GM18870 (cell line): Measurements from ENCODE around the gene CDHR2.

Experiments used
- ATAC-seq: cut with Tn5 transposase; IDR thresholded peaks from one replicate; pipeline ENCODE4 v1.9.1; 2021; ENCODE audit warnings: moderate library complexity; ENCODE audit not compliant: unreplicated experiment

Gene CDHR2

DNA sequence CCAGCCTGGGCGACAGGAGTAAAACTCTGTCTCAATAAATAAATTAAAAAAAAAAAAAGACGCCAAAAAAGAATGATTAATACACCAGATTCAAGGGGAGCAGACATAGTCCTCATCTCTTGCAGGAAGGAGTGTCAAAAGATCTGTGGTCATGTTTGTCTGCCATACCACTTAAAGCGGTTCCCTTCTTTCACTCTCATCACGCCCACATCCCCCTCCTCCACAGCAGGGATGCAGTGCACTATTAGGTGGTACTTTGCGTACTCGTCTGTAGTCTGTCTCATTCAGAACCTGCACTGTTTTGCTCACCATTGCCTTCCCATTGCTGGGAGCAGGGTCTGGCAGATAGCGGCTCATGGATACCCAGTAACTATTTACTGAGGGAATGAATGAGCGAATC lies 11.2 kb downstream of the CDHR2 start:
- ATAC-seq: no peak

DNA sequence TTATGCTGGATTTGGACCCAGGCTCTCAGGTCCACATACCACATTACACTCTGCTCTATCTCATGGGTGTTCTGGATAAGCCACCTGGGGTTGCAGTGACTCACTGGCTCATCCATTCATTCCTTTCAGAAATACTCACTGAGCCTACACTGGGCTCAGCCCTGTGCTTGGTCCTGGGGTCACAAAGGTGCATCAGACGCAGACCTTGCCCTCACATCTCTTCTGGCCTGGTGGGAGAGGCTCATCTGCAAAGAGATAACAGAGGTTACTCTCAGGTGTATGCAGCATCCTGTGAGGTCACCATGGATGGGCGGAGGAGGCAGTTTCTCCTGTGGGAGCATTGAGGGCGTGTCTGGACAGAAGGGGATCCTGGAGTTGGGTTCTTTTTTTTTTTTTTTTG lies 12.1 kb downstream of the CDHR2 start:
- ATAC-seq: no peak

DNA sequence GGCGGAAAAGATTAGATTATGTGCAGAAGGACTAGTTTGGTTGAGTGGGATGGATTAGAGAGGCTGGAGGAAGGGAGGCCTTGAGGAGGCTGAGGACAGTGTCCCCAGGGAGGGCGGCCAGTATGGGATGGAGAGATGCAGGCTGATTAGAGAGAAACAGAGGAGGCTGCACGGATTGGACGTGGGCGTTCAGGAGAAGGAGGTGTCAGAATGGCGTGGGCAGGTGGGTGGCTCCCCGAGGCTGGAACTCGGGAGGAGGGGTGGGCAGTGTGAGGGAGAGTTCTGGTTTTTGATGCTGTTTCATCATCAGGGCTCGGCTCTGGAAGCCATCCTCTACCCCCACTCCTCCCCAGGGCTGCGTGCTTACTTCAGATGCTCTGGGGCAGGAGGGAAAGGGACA lies 13.0 kb downstream of the CDHR2 start:
- ATAC-seq: no peak

DNA sequence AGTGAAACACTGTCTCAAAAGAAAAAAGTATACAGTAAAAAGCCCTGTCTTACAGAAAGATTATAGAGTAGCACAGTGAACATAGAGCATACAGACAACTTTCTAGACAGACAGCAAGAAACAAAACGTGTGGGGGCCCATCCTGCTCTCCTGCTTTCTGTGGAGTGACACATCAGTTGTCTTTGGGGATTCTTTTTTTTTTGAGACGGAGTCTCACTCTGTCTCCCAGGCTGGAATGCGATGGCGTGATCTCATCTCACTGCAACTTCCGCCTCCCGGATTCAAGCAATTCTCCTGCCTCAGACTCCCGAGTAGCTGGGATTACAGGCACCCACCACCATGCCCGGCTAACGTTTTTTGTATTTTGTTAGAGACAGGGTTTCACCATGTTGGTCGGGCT lies 14.9 kb downstream of the CDHR2 start:
- ATAC-seq: no peak

DNA sequence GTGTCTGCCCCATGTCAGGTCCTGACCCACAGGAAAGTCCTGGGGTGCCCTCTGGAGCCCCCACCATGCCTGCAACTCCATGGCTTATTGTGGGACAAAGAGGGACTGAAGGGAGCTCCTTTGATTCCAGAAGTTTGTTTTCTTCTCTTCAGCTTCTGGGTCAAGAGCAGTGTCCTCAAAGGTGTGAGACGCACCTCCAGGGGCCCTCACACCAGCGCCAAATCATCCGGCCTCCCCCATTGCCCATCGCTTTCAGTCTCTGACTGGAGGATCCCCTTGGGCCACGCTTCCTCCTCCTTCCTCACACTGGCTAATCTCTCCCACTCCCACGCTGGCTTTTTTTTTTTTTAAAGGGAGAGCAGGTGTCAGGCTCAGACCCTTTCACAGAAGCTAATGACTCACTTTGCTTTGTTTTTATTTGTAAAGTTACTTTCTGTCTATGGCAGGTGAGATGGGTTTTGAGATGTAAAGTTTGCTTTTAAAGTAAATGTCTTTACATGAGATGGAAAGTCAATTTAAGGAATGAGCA lies 16.7 kb downstream of the CDHR2 start:
- no peak for ATAC-seq

DNA sequence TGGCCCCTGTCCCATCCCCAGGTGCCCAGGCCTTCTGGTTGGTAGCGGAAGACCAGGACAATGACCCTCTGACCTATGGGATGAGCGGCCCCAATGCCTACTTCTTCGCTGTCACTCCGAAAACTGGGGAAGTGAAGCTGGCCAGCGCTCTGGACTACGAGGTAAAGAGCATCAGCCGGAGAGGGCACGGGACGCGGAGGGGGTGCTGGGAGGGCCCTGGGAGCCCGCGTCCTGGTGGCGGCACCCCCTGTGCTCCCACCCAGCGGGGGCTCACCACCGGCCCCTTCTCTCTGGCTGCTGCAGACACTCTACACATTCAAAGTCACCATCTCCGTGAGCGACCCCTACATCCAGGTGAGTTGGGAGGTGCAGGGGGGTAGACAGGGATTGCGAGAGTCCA lies 19.5 kb downstream of the CDHR2 start:
- ATAC-seq: no peak

DNA sequence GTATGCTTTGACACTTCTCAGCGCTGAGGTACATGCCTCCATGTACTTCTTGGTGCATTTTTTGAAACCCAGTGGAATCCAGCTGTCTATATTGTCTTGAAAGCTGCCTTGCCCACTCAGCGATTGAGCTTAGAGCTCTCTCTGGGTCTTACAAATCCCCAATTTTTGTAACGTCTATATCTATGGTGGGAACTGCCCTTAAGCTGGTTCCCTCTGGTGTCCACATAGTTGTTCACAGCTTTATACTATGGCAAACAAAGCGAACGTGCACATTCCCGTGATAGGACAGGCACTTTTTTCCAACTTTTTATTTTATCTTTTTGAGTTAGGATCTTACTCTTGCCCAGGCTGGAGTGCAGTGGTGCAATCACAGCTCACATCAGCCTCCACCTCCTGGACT lies 20.9 kb downstream of the CDHR2 start:
- no peak for ATAC-seq

DNA sequence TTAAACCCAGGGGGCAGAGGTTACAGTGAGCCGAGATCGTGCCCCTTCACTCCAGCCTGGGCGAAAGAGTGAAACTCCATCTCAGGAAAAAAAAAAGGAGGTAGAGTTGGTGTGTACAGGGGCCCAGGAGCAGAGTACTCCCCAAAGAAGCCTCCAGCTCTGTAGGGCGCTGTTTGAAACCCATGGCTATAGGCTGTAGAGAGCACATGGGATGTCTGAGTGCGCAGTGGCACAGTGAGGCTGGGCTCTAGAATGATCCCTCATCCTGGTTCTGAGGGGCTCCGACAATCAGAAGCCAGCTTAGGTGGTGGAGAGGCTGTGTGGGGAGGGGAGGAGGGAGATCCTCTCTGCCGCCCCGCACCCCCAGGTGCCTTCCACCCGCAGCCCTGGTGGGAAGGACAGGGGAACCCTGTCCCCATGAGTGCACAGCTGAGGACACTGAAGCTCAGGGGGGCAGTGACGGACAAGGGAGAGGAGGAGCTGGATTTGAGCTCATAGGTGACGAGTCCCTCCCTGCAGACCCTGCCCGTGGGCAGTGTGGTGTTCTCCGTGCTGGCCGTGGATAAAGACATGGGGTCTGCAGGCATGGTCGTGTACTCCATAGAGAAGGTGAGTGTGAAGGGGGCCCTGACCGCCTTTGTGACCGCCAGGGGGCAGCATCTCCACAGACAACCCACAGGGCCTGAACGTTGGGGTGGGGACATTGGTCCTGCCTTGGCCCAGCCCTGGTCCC lies 24.6 kb downstream of the CDHR2 start:
- ATAC-seq: no peak

DNA sequence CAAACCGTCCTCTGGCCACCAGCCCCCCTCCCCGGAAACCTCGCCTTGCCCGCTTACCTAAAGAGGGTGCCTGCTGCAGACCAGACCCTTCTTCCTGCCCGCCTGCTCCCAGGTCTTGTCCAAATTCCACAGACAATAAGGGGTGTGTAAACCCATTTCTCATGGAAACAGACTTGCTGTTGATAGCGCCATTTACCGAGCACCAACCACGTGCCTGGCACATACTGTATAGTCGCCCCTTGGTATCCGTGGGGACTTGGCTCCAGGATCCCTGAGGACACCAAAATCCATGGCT lies 25.1 kb downstream of the CDHR2 start:
- ATAC-seq: no peak

DNA sequence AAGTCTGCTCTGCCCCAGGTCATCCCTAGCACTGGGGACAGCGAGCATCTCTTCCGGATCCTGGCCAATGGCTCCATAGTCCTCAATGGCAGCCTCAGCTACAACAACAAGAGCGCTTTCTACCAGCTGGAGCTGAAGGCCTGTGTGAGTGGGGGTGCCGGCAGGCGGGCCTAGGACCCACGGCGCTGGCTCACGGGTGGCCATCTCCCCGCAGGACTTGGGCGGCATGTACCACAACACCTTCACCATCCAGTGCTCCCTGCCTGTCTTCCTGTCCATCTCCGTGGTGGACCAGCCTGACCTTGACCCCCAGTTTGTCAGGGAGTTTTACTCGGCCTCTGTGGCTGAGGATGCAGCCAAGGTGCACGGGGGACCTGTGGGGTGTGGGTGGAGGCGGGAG lies 25.9 kb downstream of the CDHR2 start:
- no peak for ATAC-seq

DNA sequence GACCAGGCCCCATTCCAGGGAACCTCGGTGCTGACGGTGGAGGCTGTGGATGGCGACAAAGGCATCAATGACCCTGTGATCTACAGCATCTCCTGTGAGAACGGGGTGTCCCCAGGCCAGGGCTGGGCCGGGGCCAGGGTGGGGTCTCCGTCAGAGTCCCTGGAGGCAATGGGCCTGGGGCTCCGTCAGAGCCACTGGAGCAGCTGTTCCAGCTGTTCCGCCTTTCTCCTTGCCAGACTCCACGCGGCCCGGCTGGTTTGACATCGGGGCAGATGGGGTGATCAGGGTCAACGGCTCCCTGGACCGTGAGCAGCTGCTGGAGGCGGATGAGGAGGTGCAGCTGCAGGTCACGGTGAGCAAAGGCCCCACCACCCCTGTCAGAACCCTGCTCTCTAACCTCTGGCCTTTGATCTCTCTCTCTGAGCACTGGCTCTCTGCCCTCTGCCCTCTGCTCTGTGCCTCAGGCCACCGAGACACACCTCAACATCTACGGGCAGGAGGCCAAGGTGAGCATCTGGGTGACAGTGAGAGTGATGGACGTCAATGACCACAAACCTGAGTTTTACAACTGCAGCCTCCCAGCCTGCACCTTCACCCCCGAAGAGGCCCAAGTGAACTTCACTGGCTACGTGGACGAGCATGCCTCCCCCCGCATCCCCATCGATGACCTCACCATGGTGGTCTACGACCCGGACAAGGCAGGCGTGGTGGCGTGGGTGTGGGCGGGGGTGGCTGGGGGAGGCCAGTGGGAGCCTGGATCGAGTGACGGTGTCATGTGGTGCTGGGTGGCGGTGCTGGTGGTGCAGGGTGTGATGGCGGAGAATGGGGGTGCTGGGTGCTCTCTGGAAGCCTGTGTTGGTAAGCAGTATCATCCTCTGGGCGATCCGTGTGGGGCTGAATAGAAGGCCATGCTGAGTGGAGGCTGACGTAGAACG lies 26.6 kb downstream of the CDHR2 start:
- no peak for ATAC-seq

DNA sequence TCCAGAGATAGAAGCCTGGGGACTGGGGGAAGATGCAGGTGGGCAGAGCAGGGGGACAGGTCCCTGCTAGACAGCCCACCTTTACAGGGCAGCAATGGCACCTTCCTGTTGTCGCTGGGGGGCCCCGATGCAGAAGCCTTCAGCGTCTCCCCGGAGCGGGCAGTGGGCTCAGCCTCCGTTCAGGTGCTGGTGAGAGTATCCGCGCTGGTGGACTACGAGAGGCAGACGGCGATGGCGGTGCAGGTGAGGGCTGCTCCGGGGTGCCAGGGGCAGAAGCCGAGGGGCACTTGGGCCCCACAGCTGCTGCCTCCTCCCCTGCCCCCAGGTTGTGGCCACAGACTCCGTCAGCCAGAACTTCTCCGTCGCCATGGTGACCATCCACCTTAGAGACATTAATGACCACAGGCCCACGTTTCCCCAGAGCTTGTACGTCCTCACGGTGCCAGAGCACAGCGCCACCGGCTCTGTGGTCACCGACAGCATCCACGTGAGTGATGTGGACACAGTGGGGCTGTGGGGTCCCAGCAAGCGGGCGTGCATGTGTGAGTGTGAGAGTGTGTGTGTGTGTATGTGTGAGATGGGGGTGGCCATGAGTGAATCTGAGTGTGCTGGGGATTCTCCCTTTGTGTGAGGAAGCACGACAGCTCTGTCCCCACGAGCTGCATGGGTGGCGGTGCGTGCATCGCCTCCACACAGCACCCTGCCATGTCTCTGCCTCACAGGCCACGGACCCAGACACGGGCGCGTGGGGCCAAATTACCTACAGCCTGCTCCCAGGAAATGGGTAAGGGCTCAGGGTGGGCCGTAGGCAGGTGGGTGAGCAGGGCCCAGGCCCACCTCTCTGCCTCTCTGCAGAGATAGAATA lies 28.4 kb downstream of the CDHR2 start:
- ATAC-seq: no peak

DNA sequence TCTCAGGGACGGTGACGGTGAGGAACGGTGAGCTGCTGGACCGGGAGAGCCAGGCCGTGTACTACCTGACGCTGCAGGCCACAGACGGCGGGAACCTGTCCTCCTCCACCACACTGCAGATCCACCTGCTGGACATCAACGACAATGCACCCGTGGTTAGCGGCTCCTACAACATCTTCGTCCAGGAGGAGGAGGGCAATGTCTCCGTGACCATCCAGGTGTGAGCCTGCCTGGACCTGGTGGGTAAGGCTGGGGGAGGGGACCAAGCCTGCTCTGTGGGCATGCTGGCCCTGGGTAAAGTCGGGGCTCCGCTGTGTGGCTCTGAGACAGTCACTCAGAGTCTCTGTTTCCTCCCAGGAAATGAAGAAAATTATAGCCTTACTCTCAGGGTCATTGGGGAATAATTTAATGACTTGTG lies 29.3 kb downstream of the CDHR2 start:
- no peak for ATAC-seq

DNA sequence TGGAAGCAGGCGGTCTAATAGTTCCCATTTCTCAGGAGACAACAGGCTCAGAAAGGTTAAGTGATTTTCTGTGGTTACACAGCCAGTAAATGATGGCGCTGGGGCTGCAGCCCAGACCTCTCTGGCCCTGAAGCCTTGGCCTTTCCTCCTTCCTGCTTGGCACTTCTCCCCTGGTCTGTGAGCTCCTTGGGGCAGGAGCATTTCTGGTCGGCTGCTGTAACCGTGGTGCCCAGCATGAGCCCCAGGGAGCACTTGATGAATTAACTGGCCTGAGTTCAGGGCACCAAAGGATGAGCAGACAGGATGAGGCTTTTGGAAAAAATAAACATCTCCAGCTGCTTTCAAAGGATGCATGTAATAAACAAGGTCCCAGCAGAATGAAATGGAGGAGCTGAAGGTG lies 30.2 kb downstream of the CDHR2 start:
- no peak for ATAC-seq

DNA sequence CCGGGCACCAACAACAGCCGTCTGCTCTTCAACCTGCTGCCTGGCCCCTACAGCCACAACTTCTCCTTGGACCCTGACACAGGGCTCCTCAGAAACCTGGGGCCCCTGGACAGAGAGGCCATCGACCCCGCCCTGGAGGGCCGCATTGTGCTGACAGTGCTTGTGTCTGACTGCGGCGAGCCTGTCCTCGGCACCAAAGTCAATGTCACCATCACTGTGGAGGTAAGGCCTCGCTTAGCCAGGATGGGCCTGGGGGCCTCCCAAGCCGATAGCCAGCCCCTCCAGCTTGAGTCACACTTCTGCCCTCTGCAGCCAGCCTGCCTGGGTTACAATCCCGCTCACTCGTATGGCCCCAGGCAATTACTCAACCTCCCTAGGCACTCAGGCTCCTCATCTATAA lies 32.2 kb downstream of the CDHR2 start:
- no peak for ATAC-seq

DNA sequence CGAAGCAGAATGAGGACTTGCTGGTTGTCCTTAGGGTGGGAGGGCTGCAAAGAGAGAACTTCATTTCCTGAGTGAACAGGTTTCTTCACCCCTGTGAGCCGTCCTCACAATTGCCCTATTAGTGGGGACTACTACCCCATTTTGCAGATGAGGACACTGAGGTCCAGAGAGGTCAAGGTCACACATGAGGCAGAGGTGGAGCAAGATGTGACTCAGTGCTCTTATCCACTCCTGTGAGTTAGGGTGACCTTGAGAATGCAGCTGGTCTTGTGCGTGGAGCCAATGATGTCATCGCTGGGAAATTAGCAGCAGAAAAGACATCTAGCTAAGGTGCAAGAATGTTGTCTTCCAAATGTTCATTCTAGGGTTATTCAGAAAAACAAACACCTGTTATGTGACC lies 33.9 kb downstream of the CDHR2 start:
- ATAC-seq: no peak

DNA sequence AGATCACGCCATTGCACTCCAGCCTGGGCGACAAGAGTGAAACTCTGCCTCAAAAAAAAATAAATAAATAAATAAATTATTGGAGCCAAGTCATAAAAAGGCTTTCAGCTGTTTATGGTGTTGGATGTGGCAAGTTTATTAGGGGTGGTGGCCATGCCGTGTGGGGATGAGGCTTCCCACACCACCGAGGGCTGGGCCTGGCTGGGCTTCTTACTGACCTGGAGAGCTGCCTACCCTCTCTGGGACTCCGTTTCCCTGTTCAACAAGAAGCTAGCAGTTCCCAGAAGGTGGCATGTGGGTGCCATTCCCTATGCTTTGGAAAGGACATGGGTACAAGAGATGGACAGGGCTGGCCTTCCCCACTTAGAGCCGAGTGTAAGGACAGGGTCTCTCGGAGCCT lies 38.3 kb downstream of the CDHR2 start:
- ATAC-seq: no peak

DNA sequence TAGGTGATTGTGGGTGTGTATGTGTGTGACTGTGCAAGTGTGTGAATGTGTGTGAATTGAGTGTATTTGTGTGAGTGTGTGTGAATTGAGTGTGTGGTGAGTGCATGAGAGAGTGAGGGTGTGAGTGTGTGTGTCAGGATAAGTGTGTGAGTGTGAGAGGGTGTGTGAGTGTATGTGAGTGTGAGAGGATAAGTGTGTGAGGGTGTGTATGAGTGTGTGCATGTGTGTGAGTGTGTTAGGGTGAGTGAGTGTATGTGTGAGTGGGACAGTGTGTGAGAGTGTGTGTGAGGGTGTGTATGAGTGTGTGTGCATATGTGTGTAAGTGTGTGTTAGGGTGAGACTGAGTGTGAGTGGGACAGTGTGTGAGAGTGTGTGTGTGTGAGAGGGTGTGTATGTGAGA lies 39.2 kb downstream of the CDHR2 start:
- ATAC-seq: no peak

DNA sequence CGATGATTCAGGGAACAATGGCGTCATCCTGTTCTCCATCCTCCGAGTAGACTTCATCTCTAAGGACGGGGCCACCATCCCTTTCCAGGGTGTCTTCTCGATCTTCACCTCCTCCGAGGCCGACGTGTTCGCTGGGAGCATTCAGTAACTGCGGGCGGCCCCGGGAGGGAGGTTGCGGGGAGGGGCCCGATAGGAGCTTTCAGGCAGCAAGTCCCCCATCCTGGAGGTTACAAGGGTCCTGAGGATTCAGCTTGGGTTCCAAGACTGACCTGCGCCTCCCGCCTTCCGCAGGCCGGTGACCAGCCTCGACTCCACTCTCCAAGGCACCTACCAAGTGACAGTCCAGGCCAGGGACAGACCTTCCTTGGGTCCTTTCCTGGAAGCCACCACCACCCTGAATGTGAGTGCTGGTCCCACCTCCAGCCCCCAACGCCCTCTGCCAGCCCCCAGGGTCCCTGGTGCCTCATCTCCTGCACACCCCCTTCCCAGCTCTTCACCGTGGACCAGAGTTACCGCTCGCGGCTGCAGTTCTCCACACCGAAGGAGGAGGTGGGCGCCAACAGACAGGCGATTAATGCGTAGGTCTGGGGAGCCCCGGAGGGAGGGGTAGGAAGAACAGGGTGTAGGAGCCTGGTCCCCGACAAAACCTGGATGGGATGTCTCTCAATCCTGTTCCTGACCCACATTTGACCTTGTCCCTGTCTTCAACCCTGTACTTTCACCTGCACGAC lies 40.1 kb downstream of the CDHR2 start:
- ATAC-seq: no peak

DNA sequence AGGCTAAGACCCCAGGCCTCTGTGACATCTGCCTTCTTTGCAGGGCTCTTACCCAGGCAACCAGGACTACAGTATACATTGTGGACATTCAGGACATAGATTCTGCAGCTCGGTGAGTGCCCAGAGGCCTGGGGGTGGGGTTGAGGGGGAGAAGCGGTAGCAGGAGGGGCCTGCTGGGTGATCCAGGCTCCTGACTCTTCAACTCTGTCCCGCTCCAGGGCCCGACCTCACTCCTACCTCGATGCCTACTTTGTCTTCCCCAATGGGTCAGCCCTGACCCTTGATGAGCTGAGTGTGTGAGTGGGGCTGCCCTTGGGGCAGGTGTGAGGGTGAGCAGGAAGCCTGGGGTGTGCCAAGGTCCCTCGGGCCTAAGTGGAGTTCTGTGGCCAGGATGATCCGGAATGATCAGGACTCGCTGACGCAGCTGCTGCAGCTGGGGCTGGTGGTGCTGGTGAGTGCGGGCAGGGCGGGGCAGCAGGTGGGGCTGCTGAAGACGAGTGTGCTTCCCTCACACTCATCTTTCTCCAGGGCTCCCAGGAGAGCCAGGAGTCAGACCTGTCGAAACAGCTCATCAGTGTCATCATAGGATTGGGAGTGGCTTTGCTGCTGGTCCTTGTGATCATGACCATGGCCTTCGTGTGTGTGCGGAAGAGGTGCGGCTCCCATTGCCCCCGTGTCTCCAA lies 41.0 kb downstream of the CDHR2 start:
- no peak for ATAC-seq
